Inferior parietal cortex (tissue), 1 donor: Measurements from ENCODE around the gene VWA2.

Experiments used
- DNase-seq: peaks from one replicate; pipeline ENCODE4 v3.0.0-alpha.2; 2016; ENCODE audit errors: extremely low spot score

Gene VWA2

GRCh38 chr10:114239117-114239993, at the start of gene VWA2:
Gene VWA2 (plus strand): TSS chr10:114239254. CDS start chr10:114248714, 9,460 bp downstream.
- DNase-seq, result no peak

- DNase-seq, result no peak
These were observed 49.4 kb upstream of the VWA2 start for GRCh38 chr10:114189700-114190099.

GRCh38 chr10:114195079-114195478, 44.0 kb upstream of the VWA2 start:
- no peak for DNase-seq

- no peak for DNase-seq
These were observed 39.8 kb upstream of the VWA2 start for GRCh38 chr10:114199239-114199638.

GRCh38 chr10:114202812-114203211, 36.2 kb upstream of the VWA2 start:
- no peak for DNase-seq

- no peak for DNase-seq
These were observed 32.2 kb upstream of the VWA2 start for GRCh38 chr10:114206902-114207301.

GRCh38 chr10:114207349-114207748, 31.7 kb upstream of the VWA2 start:
- DNase-seq, result no peak

- DNase-seq, result no peak
These were observed 30.7 kb upstream of the VWA2 start for GRCh38 chr10:114208351-114208750.

- no peak for DNase-seq
These were observed 26.9 kb upstream of the VWA2 start for GRCh38 chr10:114212153-114212552.

- no peak for DNase-seq
These were observed 24.0 kb upstream of the VWA2 start for GRCh38 chr10:114215033-114215432.

- DNase-seq, result no peak
These were observed 18.8 kb upstream of the VWA2 start for GRCh38 chr10:114220281-114220680.

GRCh38 chr10:114221235-114221634, 17.8 kb upstream of the VWA2 start:
- DNase-seq, result no peak

- DNase-seq, result no peak
These were observed 16.0 kb upstream of the VWA2 start for GRCh38 chr10:114223066-114223465.

- no peak for DNase-seq
These were observed 10.9 kb upstream of the VWA2 start for GRCh38 chr10:114228156-114228555.

GRCh38 chr10:114232561-114233176, 6.4 kb upstream of the VWA2 start:
- DNase-seq, result no peak

- DNase-seq, result no peak
These were observed 5.6 kb upstream of the VWA2 start for GRCh38 chr10:114233482-114233881.

- DNase-seq, result no peak
These were observed 4.9 kb upstream of the VWA2 start for GRCh38 chr10:114234132-114234531.

- no peak for DNase-seq
These were observed 916 bp downstream of the VWA2 start for GRCh38 chr10:114239994-114240345.

- DNase-seq, result no peak
These were observed 3.2 kb downstream of the VWA2 start for GRCh38 chr10:114242235-114242634.

- no peak for DNase-seq
These were observed 4.6 kb downstream of the VWA2 start for GRCh38 chr10:114243661-114244060.

GRCh38 chr10:114244126-114244525, 5.1 kb downstream of the VWA2 start:
- no peak for DNase-seq

- DNase-seq, result no peak
These were observed 6.2 kb downstream of the VWA2 start for GRCh38 chr10:114245121-114245791.
